ENCODE measurements around the gene SLC35F3. TPM values are rescaled to one million over a fixed set of nuclear protein-coding genes. Genes with fewer than 3 reads are reported as not detected.

Gene SLC35F3
- total and polyA plus RNA-seq, 2 donors from 2014 or later, result 0.41 to 0.66 TPM

DNA sequence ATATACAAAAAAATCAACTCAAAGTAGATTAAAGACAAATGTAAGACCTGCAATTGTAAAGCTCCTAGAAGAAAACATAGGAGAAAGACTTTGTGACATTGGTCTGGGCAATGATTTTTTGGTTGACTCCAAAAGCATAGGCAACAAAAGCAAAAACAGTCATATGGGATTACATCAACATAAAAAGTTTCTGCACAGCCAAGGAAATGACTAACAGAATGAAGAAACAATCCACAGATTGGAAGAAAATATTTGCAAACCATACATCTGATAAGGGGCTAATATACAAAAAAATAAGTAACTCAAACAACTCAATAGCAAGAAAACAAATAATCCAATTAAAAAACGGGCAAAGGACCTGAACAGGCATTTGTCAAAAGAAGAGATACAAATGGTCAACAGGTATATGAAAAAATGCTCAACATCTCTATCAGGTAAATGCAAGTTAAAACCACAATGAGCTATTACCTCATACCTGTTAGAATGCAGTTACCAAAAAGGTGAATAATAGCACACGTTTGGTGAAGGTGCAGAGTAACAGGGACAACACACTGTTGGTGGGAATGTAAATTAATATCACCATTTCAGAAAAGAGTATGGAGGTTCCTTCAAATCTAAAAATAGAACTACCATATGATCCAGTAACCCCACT, 295.1 kb downstream of the SLC35F3 start:
- H3K4me1 ChIP-seq (ENCODE audit: control insufficient read depth in 2 of 3, insufficient read depth in 2 of 3, low read depth in 1 of 3, low read length in 3 of 3), result no peaks in the 10 kb centered on the region
- H3K4me3 ChIP-seq (ENCODE audit: low read length in 3 of 3), result no peak overlapping the region
- peaks cover 0 to 2% (median 0%) of the 10 kb centered on the region in 3 donors for H3K9me3 ChIP-seq (ENCODE audit: control insufficient read depth in 2 of 3, insufficient read depth in 1 of 3, low read length in 3 of 3)
- H3K36me3 ChIP-seq (ENCODE audit: control insufficient read depth in 2 of 3, insufficient read depth in 3 of 3, low read length in 3 of 3), result no peaks in the 10 kb centered on the region
- intact Hi-C loops (cut with DNase I), result no loop called here
- TF ChIP-seq, protein P1, sequence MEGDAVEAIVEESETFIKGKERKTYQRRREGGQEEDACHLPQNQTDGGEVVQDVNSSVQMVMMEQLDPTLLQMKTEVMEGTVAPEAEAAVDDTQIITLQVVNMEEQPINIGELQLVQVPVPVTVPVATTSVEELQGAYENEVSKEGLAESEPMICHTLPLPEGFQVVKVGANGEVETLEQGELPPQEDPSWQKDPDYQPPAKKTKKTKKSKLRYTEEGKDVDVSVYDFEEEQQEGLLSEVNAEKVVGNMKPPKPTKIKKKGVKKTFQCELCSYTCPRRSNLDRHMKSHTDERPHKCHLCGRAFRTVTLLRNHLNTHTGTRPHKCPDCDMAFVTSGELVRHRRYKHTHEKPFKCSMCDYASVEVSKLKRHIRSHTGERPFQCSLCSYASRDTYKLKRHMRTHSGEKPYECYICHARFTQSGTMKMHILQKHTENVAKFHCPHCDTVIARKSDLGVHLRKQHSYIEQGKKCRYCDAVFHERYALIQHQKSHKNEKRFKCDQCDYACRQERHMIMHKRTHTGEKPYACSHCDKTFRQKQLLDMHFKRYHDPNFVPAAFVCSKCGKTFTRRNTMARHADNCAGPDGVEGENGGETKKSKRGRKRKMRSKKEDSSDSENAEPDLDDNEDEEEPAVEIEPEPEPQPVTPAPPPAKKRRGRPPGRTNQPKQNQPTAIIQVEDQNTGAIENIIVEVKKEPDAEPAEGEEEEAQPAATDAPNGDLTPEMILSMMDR (IDR thresholded peaks at IDR 0.05; ENCODE audit: borderline replicate concordance, extremely low read depth, insufficient read depth), result no peak
- FAIRE-seq (no peak), DNase-seq (no peak)
- no peak overlapping the region for H3K9ac ChIP-seq (ENCODE audit: low read length in 3 of 3)
- H3K27me3 ChIP-seq (ENCODE audit: control insufficient read depth, insufficient read depth, low read length), result no peaks in the 10 kb centered on the region
- no peak overlapping the region for H3K27ac ChIP-seq (ENCODE audit: low read depth in 2 of 2, low read length in 2 of 2)

DNA sequence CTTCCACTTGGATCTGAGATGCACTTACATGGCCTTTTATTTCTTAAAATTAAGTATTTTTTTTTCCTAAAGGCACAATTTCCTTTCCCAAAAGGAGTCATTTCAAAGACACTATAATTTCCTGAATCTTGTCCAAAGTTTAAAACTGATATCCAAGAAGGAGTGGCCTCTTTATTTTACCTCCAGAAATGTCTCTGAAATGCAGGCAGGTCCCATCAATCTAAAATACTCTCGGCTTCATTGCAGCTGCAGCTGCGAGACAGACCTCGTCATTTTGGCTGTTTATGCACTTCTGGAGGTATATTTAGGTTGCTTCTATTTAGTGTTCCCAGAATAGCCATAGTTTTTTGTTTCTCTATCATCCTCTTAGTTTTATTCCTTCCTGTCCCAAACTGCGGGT, 296.1 kb downstream of the SLC35F3 start:
- intact Hi-C loops (cut with DNase I), result no loop called here
- H3K9ac ChIP-seq (ENCODE audit: low read length in 3 of 3), result no peak overlapping the region
- H3K27me3 ChIP-seq (ENCODE audit: control insufficient read depth, insufficient read depth, low read length), result no peaks in the 10 kb centered on the region
- peaks cover 0 to 2% (median 0%) of the 10 kb centered on the region in 3 donors for H3K9me3 ChIP-seq (ENCODE audit: control insufficient read depth in 2 of 3, insufficient read depth in 1 of 3, low read length in 3 of 3)
- H3K36me3 ChIP-seq (ENCODE audit: control insufficient read depth in 2 of 3, insufficient read depth in 3 of 3, low read length in 3 of 3), result no peaks in the 10 kb centered on the region
- no peak overlapping the region for H3K27ac ChIP-seq (ENCODE audit: low read depth in 2 of 2, low read length in 2 of 2)
- no peak overlapping the region for H3K4me3 ChIP-seq (ENCODE audit: low read length in 3 of 3)
- FAIRE-seq (no peak), DNase-seq (no peak)
- H3K4me1 ChIP-seq (ENCODE audit: control insufficient read depth in 2 of 3, insufficient read depth in 2 of 3, low read depth in 1 of 3, low read length in 3 of 3), result no peaks in the 10 kb centered on the region
- TF ChIP-seq, protein P1 (IDR thresholded peaks at IDR 0.05; ENCODE audit: borderline replicate concordance, extremely low read depth, insufficient read depth), result no peak

DNA sequence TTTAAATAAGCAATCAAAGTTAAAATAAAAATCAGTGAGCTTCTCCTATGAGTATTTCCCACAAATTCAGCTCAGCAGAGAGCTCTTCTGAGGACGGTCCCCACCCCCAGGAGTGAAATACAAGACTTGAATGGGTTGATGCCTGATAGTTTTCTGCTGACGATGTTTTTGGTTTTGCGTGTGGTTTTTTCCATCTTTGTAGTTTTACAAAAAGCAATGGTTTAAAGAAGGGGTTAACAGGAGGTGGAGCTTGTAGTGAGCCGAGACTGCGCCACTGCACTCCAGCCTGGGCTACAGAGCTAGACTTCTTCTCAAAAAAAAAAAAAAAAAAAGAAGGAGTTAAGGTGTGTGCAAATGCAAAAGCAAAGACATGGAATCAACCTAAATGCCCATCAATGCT, 297.1 kb downstream of the SLC35F3 start:
- H3K27ac ChIP-seq (ENCODE audit: low read depth in 2 of 2, low read length in 2 of 2), result no peak overlapping the region
- no peak for FAIRE-seq
- H3K4me3 ChIP-seq (ENCODE audit: low read length in 3 of 3), result no peak overlapping the region
- no peaks in the 10 kb centered on the region for H3K36me3 ChIP-seq (ENCODE audit: control insufficient read depth in 2 of 3, insufficient read depth in 3 of 3, low read length in 3 of 3)
- TF ChIP-seq, protein P1 (IDR thresholded peaks at IDR 0.05; ENCODE audit: borderline replicate concordance, extremely low read depth, insufficient read depth), result no peak
- no peaks in the 10 kb centered on the region for H3K27me3 ChIP-seq (ENCODE audit: control insufficient read depth, insufficient read depth, low read length)
- H3K9me3 ChIP-seq (ENCODE audit: control insufficient read depth in 2 of 3, insufficient read depth in 1 of 3, low read length in 3 of 3), result peaks cover 0 to 2% (median 0%) of the 10 kb centered on the region in 3 donors
- no peak for DNase-seq
- H3K9ac ChIP-seq (ENCODE audit: low read length in 3 of 3), result no peak overlapping the region
- intact Hi-C loops (cut with DNase I), result no loop called here
- H3K4me1 ChIP-seq (ENCODE audit: control insufficient read depth in 2 of 3, insufficient read depth in 2 of 3, low read depth in 1 of 3, low read length in 3 of 3), result no peaks in the 10 kb centered on the region

DNA sequence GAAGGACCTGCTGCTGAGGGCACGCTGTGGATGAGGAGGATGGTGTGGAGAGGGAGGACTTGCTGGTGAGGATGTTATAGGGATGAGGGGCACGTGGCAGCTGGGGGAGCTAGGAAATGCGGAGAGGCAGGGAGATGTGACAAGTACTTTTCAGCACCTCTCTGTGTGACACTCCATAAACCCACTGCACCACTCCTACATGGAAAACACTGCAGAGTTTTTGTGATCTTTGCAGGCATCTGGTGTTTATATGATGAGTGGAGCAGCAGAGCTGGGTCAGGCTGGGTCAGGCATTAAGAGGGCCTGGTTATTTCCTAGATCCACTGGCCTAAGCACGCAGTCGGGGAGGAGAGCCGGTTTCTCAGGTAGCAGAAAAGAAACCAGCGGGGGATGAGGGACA, 301.5 kb downstream of the SLC35F3 start:
- no peak for FAIRE-seq

More for the DNA sequence above, 301.5 kb downstream of the SLC35F3 start:
- Histone ChIP-seq H3K27me3 (ENCODE audit: control insufficient read depth, insufficient read depth, low read length) (no peaks in the 10 kb centered on the region), H3K27ac (ENCODE audit: low read depth in 2 of 2, low read length in 2 of 2) (no peak overlapping the region), H3K9me3 (ENCODE audit: control insufficient read depth in 2 of 3, insufficient read depth in 1 of 3, low read length in 3 of 3) (no peaks in the 10 kb centered on the region), H3K4me3 (ENCODE audit: low read length in 3 of 3) (no peak overlapping the region), H3K4me1 (ENCODE audit: control insufficient read depth in 2 of 3, insufficient read depth in 2 of 3, low read depth in 1 of 3, low read length in 3 of 3) (no peaks in the 10 kb centered on the region), H3K9ac (ENCODE audit: low read length in 3 of 3) (no peak overlapping the region), H3K36me3 (ENCODE audit: control insufficient read depth in 2 of 3, insufficient read depth in 3 of 3, low read length in 3 of 3) (no peaks in the 10 kb centered on the region)
- TF ChIP-seq, protein P1 (IDR thresholded peaks at IDR 0.05; ENCODE audit: borderline replicate concordance, extremely low read depth, insufficient read depth), result no peak
- intact Hi-C loops (cut with DNase I), result no loop called here
- no peak for DNase-seq

Measured in kidney (tissue), 14 donors.